ENCODE measurements around the gene NOC2L.

Gene NOC2L

GRCh38 chr1:935751-936231 is 23.3 kb downstream of the NOC2L start:
- no peaks in the 10 kb centered on the region for H3F3A ChIP-seq (ENCODE audit: insufficient read depth, low read length)
- H3K9me3 ChIP-seq (ENCODE audit: low read length): no peaks in the 10 kb centered on the region
- H3K36me3 ChIP-seq (ENCODE audit: insufficient read depth, low read length): no peaks in the 10 kb centered on the region
- peaks cover 22% of the 10 kb centered on the region; the same call in 1 of the 2 replicates for H3K27me3 ChIP-seq (ENCODE audit: insufficient read depth, low read length)
- no peaks in the 10 kb centered on the region for H4K20me1 ChIP-seq (ENCODE audit: insufficient read depth, low read length)
- H3K4me3 ChIP-seq (ENCODE audit: low read depth, low read length, poor library complexity, severe bottlenecking): no peak overlapping the region
- TF ChIP-seq, protein P1, sequence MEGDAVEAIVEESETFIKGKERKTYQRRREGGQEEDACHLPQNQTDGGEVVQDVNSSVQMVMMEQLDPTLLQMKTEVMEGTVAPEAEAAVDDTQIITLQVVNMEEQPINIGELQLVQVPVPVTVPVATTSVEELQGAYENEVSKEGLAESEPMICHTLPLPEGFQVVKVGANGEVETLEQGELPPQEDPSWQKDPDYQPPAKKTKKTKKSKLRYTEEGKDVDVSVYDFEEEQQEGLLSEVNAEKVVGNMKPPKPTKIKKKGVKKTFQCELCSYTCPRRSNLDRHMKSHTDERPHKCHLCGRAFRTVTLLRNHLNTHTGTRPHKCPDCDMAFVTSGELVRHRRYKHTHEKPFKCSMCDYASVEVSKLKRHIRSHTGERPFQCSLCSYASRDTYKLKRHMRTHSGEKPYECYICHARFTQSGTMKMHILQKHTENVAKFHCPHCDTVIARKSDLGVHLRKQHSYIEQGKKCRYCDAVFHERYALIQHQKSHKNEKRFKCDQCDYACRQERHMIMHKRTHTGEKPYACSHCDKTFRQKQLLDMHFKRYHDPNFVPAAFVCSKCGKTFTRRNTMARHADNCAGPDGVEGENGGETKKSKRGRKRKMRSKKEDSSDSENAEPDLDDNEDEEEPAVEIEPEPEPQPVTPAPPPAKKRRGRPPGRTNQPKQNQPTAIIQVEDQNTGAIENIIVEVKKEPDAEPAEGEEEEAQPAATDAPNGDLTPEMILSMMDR (IDR thresholded peaks at IDR 0.05; ENCODE audit: low read length): no peak
- no peak for TF ChIP-seq EZH2 (IDR thresholded peaks at IDR 0.05; ENCODE audit: borderline replicate concordance, low read length)
- H3K9ac ChIP-seq (ENCODE audit: low read length): no peak overlapping the region
- peaks cover 3% of the 10 kb centered on the region for H3K4me1 ChIP-seq (ENCODE audit: insufficient read depth, low read length, severe bottlenecking)
- no peak overlapping the region for H2AFZ ChIP-seq (ENCODE audit: low read length)
- no peak overlapping the region for H3K27ac ChIP-seq (ENCODE audit: low read depth, low read length, poor library complexity, severe bottlenecking)
- no peak overlapping the region for H3K4me2 ChIP-seq (ENCODE audit: low read length)
- no peaks in the 10 kb centered on the region for H3K79me2 ChIP-seq (ENCODE audit: insufficient read depth, low read length)
- no peaks in the 10 kb centered on the region for H3K9me2 ChIP-seq (ENCODE audit: low read depth, low read length)

DNA sequence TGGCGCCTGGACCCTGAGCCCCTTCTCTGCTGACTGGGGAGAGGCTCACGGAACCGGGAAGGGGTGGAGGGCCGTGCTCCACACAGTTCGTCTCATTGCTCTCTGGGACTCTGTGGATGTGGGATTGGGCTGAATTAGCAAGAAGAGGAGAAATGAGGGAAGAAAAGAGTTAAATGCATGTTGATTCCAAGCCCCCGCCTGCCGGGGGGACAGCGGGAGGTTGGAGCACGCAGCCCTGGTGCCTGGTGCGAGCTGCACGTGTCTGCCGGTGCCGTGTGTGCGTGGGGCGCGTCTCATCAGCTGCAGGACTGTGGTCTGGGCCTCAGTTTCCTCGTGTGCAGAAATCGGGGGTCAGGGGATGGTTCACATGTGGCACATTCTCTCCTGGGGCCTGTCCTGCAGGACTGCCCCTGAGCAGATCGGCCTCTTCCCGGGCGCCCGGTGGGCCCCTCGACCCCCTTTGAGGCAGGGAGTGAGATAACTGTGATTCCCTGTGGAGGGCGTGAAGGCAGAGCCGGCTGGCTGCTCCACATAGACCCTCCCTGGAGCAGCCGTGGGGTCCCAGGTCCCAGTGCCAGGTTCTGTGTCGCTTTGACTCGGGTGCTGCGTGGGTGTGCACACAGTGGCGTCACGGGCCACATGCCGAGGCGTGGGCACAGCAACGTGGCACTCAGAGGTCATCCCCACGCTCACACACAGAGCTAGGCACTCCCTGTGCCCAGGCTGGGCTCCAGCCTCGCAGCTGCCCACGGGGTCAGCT is 23.9 kb downstream of the NOC2L start:
- H3K36me3 ChIP-seq (ENCODE audit: insufficient read depth, low read length): no peaks in the 10 kb centered on the region
- H3F3A ChIP-seq (ENCODE audit: insufficient read depth, low read length): no peaks in the 10 kb centered on the region
- H4K20me1 ChIP-seq (ENCODE audit: insufficient read depth, low read length): no peaks in the 10 kb centered on the region
- no peak overlapping the region for H2AFZ ChIP-seq (ENCODE audit: low read length)
- H3K9me3 ChIP-seq (ENCODE audit: low read length): no peaks in the 10 kb centered on the region
- no peak overlapping the region for H3K27ac ChIP-seq (ENCODE audit: low read depth, low read length, poor library complexity, severe bottlenecking)
- H3K79me2 ChIP-seq (ENCODE audit: insufficient read depth, low read length): no peaks in the 10 kb centered on the region
- H3K4me3 ChIP-seq (ENCODE audit: low read depth, low read length, poor library complexity, severe bottlenecking): no peak overlapping the region
- H3K9me2 ChIP-seq (ENCODE audit: low read depth, low read length): no peaks in the 10 kb centered on the region
- TF ChIP-seq, protein P1 (IDR thresholded peaks at IDR 0.05; ENCODE audit: low read length): no peak
- TF ChIP-seq EZH2 (IDR thresholded peaks at IDR 0.05; ENCODE audit: borderline replicate concordance, low read length): no peak
- H3K4me1 ChIP-seq (ENCODE audit: insufficient read depth, low read length, severe bottlenecking): peaks cover 3% of the 10 kb centered on the region
- H3K27me3 ChIP-seq (ENCODE audit: insufficient read depth, low read length): peaks cover 22% of the 10 kb centered on the region; the same call in 1 of the 2 replicates
- H3K4me2 ChIP-seq (ENCODE audit: low read length): no peak overlapping the region
- no peak overlapping the region for H3K9ac ChIP-seq (ENCODE audit: low read length)

DNA sequence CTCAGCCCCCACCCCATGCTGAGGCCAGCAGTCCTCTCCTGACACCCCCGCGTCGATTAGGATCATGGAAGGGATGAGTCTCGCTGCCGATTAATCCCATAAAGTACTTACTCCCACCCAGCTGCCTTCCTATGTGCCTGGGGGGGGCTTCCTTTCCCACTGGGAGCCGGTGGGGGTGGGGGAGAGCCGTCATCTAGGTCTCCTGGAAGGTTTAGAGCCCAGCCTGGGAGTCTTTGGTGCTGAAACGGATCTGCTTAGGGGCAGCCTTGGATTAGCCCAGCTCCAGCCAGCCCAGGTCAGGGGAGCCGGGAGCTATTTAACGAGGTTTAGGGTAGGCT is 25.5 kb downstream of the NOC2L start:
- Histone ChIP-seq H3K27me3 (ENCODE audit: insufficient read depth, low read length) (peaks cover 14% of the 10 kb centered on the region; the same call in 1 of the 2 replicates), H3F3A (ENCODE audit: insufficient read depth, low read length) (no peaks in the 10 kb centered on the region), H2AFZ (ENCODE audit: low read length) (no peak overlapping the region), H3K4me2 (ENCODE audit: low read length) (no peak overlapping the region), H3K4me1 (ENCODE audit: insufficient read depth, low read length, severe bottlenecking) (no peaks in the 10 kb centered on the region), H3K36me3 (ENCODE audit: insufficient read depth, low read length) (no peaks in the 10 kb centered on the region), H3K9me2 (ENCODE audit: low read depth, low read length) (no peaks in the 10 kb centered on the region), H4K20me1 (ENCODE audit: insufficient read depth, low read length) (no peaks in the 10 kb centered on the region), H3K4me3 (ENCODE audit: low read depth, low read length, poor library complexity, severe bottlenecking) (no peak overlapping the region), H3K27ac (ENCODE audit: low read depth, low read length, poor library complexity, severe bottlenecking) (no peak overlapping the region), H3K9ac (ENCODE audit: low read length) (no peak overlapping the region), H3K79me2 (ENCODE audit: insufficient read depth, low read length) (no peaks in the 10 kb centered on the region), H3K9me3 (ENCODE audit: low read length) (no peaks in the 10 kb centered on the region)
- TF ChIP-seq EZH2 (IDR thresholded peaks at IDR 0.05; ENCODE audit: borderline replicate concordance, low read length): no peak
- TF ChIP-seq, protein P1 (IDR thresholded peaks at IDR 0.05; ENCODE audit: low read length): no peak

Measured in OCI-LY1 (cell line).